GM19324 (cell line): ENCODE measurements around the gene ARID5B.

Experiments
- ATAC-seq: cut with Tn5 transposase; IDR thresholded peaks from one replicate; pipeline ENCODE4 v1.9.1; 2021; ENCODE audit warnings: mild to moderate bottlenecking, moderate library complexity; ENCODE audit not compliant: unreplicated experiment, low FRiP score

Gene ARID5B

DNA sequence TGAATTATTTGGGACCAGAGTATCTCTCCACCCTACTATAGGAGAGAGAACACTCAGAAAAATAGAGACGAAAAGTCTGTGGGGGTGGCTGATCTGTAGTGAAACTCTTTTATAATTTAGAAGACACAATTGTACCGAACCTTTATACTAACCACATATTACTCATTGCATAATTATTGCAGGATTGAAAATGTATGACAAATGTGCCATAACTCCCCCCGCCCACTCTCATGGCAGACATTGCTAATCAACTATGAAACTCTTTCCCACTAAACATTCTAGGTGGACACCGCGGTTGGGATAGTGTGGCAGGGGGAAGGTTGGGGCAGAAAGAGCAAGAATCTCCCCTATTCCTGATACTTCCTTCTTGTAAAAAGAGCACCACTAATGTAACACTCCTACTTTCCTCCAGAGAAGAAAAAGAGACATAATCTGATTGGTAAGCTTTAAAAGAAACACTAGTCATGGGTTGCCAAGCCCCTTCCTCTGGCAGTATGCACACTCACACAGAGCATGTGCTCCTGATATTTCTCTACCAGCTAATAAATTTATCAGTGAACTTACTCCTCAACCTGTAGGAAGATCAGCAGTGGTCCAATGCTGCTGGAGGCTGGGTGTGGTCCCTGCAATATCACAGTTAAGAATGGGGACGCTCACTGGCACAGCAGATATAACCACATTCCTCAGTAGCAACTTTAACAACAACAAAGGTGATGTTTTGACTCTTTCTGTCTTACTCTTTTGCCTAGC, 18.7 kb upstream of the ARID5B start:
- ATAC-seq = no peak

DNA sequence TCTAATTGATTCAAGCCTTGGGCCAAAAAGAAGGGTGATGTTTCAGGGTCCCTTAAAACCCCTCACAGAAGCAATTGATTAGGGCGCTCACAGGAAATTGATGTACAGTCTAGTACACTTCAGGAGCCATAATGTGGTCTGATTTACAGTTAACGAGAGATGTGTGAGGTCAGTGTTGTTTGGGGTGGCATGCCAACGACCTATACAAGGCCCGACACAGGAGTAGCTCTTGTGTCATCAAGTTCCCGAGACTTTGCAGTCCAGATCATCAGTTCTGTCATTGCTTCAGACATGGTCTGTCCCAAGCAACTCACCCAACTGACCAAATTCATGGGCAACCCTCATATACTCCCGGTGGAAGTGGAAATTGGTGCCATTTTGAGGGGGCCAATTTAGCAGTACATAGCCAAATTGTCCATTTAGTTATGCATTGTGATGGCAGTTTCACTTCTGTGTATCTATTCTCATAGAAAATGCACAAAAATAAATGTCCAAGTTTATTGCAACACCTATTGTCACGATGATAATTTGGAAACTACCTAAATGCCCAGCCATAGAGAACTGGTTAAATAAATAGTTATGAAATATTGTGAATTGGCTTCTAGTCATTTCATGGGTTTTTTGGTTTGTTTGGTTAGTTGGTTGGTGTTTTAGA, 18.0 kb upstream of the ARID5B start:
- no peak for ATAC-seq

DNA sequence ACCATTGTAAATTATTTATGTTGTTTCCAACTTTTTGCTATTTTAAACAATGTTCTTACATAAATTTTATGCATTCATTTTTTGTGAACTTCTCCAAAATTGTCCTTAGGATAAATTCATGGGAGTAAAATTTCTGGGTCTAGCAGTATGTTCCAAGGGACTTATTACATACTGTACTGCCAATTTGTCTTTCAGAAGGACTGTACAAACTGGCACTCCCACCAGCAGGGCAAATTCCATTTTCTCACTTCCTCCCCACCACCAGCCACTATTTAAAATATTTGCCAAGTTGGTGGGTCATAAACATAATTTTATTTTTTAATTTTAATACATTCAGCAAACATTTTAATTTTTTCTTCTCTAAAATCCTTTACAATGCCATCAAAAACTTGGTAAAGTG, 13.7 kb upstream of the ARID5B start:
- no peak for ATAC-seq

DNA sequence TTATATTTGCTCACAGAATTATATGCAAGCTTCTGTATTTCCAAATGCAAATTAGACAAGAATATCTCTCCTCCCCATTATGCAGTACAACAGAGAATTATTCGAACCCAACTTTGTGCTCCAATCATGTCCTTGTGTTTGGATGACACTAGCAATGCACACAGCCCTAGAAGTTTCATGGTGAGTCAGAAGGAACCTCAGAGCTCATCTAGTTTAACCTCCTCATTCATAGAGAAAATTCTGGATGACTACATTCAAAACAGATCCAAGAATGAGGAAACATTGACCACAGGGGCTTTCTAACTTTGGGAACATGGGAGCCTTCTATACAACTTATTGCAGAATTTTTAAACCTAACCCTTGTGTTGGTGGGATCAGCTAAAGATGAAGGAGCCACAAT, 12.8 kb upstream of the ARID5B start:
- no peak for ATAC-seq

DNA sequence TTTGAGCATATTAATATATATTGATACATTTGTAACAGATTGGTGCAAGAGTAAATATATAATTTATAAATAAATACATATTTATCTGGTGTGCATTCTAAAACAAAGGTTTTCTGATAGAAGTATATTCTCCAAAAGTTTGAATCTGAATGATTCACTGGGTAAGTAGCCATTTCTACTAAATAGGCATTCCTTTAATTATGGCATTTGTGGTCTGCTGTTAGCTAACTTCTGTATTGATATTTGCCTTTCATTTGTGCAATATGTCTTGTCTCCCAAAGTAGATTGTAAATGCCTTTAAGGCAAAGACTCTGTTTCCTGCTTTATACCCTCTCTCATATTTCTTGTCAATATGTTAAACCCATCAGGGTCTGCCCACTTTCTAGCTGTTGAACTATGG, 11.1 kb upstream of the ARID5B start:
- no peak for ATAC-seq

DNA sequence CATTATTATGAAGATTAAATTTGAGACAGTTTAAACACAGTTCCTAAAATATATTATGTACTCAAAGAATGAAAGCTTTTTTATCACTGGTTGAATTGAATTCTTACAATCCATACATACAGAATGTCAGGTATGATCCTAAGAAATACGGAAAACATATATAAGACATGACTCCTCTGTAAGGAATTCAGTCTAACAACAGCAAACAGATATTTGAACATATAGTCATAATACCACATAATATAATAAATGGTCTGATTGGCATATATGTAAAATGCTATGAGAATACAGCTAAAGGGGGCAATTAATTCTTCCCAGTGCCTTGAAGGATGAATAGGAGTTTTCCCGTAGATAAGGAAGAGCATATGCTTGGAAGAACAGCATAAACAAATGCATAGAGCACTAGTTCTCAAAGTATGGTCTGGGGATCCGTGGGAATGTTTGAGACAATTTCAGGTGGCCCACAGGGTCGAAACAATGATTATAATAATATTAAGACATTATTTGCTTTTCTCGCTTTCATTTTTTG, 10.6 kb upstream of the ARID5B start:
- ATAC-seq = no peak

DNA sequence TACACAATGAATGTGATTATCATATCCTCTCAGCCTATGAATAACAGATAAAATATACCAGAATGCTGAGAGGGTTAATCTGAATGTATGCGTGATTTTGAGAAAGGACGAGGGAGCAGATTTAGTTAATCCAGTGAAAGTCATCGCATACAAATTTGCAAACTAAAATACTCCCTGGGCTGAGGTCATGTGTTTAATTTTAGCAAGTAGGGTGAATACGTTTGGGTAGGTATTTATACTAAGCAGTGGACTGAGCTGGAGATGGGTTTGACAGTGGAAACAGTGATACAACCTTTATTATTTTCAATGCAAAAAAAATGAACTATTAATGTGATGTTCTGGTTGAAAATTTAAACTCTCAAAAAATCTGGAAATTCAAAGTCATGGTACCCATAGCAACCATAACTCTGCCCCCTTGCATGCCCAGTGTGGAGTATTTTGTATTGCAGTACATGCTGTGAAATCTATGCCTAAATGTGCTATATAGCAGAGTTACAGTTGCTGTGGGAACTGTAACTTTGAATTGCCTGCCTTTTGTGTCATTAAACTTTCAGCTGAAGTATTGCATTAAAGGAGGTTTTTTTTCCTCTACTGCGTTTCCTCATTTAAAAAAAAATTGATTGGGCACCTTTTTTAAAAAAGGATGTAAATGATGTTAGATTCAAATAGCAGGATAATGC, 9.5 kb upstream of the ARID5B start:
- no peak for ATAC-seq

DNA sequence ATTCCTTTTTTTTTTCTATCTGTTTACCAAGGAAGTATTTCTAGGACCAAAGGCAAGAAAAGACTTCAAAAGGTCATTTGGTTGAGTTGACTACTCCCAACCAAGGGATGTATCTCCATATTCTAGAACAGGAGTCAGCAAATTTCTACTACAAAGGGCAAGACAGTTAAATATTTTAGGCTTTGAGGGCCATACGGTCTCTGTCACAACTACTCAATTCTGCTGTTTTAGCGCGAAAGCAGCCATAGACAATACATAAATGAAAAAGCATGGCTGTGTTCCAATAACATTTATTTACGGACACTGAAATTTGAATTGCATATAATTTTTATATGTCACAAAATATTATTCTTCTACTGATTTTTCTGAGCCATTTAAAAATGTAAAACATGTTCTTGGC, 8.5 kb upstream of the ARID5B start:
- ATAC-seq = no peak

DNA sequence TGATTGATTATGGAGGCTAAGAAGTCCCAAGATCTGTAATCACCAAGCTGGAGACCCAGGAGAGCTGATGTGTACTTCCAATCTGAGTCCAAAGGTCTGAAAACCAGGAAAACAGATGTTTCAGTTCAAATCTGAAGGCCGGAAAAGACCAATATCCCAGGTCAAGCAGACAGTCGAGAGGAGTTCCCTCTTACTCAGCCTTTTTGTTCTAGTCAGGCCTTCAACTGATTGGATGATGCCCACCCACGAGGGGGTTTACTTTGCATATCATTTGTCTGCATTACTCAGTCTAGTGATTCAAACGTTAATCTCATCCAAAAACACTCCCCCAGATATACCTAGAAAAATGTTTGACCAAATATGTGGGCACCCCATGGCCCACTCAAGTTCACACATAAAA, 7.4 kb upstream of the ARID5B start:
- no peak for ATAC-seq

DNA sequence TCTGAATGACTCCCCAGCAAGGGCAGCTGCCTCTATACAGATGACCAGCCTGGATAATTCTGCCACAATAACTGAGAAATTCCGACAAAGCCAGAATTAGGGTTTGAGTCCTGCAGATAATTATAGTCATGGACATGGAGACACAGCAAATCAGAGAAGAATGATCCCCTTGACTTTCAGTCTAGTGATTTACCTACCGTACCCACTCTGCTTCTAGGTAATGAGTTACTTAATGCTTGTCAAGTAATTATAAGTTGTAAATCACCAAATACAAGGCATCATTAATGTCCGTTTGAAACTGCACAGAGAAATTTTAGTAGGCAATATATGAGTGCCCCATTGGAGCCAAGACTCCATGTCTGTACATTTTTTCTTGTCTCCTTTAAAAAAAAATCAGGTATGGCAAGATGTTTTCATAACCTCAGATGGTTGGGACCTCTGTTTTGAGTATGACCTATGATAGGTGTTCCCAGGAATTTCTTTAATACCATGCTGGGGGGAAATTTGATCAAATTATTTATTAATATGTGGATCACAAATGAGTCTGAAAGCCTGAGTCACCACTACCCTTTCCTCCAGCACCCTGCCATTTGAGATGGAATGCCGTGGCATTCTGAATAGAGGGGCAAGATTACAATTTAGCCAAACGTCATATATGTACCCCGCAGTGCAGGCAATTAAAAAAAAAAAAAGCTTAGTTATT, 5.5 kb upstream of the ARID5B start:
- ATAC-seq = no peak

DNA sequence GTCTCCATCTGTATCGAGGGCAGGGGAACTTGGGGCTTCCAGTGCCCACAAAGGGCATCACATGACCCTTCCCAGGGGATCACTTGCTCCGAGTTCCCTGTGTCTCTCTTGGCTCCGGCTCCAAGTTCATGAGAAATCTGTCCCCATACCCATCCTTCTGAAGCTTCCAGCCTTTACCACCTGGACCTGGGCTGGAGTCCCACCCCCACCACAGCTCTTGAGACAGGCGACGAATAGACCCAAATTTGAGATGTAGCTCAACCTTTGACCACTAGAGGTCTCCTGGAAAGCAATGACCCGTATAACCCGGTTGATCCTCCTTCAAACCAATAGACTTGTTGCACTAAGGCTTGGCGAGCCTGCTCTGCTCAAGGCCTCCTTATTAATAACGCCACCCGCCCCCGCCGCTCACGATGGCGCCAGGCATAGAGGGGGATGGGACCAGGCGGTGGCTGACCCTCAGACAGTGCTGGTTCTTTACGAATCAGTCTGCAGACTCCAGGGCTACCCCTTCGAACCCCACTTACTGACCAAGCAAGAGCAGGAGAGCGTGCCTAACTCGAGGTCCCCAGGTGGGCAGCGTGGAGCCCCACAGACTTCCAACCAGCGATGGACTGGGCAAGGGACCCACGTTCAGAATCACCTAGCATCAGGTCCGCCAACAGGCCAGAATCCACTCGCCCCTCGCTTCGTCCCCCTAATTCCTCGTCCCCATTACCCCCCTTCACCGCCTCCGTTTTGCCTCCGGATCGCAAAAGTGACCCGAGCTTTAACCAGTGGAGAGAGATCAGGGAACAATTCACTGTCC, 4.4 kb upstream of the ARID5B start:
- peak; percentile 75 for ATAC-seq

DNA sequence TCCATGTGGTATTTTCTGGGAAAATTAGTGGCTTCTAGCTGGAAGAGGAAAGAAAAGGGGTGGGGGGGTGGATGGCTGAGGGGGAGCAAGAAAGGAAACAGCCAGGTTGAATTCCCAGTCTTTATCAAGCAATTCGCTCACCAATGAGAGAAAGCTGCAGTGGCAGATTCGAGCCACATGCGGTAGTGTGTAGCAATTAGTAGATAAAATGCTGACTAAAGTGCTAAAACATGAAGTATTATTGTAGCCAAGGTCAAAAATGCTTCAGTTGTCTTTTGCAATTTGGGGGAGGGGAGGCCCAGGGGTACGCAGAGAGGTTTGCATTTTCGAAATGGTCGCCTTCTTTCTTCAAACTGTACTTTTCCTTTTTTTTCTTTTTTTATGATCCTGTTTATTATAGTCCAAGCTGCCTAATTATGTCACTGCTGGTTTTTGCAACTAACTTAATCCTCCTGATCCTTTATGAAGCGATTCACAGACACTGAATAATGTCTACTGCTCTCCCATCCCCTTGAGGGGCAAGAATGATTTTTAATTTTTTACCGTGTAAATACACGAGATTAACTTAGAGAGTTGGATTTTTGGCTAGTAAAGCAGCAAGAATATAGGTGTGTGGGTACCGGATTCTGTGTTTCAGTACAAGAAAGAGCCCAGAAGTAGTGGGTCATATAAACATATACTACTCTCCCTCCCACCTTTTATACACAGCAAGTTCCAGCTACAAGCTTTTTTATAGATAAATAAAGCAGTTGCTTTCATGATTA, 3.6 kb upstream of the ARID5B start:
- no peak for ATAC-seq

DNA sequence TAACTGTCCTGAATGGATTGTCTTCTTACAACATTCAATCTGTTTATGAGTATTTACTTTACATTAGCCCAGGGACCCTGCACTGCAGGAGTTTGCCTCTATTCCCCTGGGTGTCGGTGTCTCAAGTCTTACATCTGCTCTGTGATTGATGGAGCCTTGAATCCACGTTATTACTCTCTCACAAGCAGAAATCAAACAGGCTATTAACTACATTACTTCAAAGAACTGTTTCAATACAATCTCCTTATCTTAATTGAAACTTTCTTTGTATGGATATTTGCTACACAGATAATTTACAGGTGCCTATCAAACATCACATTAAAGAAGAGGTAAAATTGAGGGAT, 3.1 kb upstream of the ARID5B start:
- no peak for ATAC-seq

DNA sequence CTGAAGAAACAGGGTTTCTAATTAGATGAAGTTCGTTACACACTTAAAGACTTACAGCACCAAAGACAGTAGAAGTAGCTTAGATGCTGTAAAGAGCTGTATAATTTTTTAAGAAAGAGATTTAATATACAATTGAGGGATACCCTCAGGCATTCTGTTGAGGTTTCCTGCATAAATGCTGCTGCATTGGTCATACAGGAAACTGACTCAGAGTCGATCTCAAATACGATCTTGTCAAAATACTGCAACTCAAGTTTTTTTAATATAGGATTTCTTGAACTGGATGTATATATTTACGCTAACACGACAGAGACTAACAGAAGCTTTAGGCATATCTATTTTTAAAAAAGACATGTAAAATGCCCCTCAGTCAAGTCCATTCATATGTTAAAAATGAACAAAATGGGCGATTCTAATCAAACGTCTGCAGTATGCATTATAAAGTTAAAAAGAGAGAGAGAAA, 2.4 kb upstream of the ARID5B start:
- no peak for ATAC-seq

DNA sequence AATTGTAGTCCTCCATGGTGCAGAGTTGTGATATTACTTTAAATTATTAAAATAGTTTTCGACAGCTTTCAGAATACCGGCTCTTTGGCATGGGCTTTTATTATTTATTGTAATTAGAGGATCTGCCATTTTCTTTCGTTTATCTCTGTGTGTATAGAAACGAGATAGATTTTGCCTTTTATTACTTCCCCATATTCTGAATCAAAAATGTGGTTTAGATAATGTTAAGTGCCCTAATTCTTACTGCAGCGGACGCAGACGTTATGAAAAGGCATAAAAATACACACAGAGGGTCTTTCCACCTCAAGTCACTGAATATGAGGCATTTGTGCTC, 1.9 kb upstream of the ARID5B start:
- no peak for ATAC-seq

DNA sequence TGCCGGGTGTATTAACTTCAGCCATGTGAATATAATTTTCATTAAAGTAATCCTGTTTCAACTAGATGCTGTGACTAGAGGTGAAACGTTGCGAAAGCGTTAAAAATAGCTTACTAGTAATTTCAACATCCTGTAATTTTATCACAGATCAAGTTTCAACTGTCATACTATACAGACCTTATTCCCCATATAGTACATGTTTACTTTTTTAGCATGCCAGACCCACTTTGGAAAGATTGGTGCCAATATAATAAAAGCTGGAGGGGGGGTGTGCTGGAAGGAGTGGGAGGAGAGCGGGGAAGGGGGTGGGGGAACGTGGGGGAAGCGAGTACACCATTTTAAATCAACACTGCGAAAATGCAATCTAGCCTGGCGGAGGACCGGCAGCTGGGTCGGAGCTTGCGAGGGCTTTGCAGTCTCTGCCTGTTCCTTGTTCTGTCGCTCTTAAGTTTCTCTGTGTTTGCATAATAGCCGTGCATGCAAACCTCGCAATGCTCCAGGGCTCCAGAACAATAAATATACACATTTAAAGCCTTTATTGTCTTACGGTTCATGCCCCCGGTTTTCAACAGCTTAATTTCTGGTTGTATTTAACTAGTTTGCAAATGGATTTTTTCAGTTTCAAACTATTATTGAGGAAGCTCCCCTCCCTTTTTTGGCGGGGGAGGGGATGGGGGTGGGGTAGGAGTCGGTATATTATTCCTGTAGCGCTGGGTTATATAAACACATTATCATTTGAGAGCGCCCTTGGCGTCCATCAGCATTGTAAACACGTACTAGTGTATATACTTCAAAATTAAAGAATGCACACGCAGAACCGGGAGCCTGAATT, 1.3 kb upstream of the ARID5B start:
- peak; percentile 39 for ATAC-seq

DNA sequence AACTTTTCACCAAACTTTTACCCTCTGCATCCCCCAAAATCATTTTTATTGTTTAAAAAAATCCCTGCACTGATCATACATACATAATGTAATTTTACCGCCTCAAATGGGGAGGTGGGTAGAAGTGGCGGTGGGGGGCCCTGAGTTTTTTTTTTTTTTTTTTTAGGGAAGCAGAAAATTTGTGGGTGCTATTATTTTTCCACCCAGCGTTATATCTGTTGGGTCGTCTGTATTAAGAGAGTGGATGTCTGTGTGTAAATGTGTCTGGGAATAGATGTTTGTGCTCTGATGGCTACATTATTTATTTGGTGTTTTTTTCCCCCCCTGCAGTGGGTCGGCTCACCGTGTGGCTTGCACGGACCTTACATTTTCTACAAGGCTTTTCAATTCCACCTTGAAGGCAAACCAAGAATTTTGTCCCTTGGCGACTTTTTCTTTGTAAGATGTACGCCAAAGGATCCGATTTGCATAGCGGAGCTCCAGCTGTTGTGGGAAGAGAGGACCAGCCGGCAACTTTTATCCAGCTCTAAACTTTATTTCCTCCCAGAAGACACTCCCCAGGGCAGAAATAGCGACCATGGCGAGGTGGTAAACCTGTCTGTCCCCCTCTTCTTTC, 438 bp downstream of the ARID5B start:
- ATAC-seq = no peak
